Osteoblast (primary cell): ENCODE measurements around the gene FKRP. TPM values are rescaled to one million over a fixed set of nuclear protein-coding genes. Genes with fewer than 3 reads are reported as not detected.
A peak's percentile ranks its signal among the peaks of the same experiment; 100 is the strongest.

Source experiments
- DNase-seq: peaks from one replicate; pipeline ENCODE4 v3.0.0; 2011; ENCODE audit warnings: low spot score, mixed read lengths; ENCODE audit not compliant: insufficient read length; ENCODE audit errors: missing footprints
- H2AFZ ChIP-seq: 2 replicates; pipeline ENCODE4 v1.6.0; 2011; ENCODE audit warnings: mild to moderate bottlenecking, low read length
- H3K27ac ChIP-seq: 2 replicates; pipeline ENCODE4 v1.5.1; 2011; ENCODE audit warnings: mild to moderate bottlenecking, low read depth, low read length, moderate library complexity
- H3K27me3 ChIP-seq: 2 replicates; pipeline ENCODE4 v1.6.0; 2012; ENCODE audit warnings: mild to moderate bottlenecking, control low read depth, inconsistent platforms, low read length, moderate library complexity; ENCODE audit not compliant: insufficient read depth
- H3K36me3 ChIP-seq: 2 replicates; pipeline ENCODE4 v1.5.1; 2011; ENCODE audit warnings: mild to moderate bottlenecking, low read length, control low read depth, moderate library complexity; ENCODE audit not compliant: insufficient read depth
- H3K4me1 ChIP-seq: 2 replicates; pipeline ENCODE4 v1.5.1; 2011; ENCODE audit warnings: mild to moderate bottlenecking, low read length, control low read depth, moderate library complexity; ENCODE audit not compliant: insufficient read depth
- H3K4me2 ChIP-seq: 2 replicates; pipeline ENCODE4 v1.6.0; 2011; ENCODE audit warnings: mild to moderate bottlenecking, low read length; ENCODE audit not compliant: insufficient read depth
- H3K4me3 ChIP-seq: fragments of 200-600 bp; sonication (generic); 3 replicates; pipeline ENCODE4 v1.5.1; 2012; ENCODE audit warnings: mild to moderate bottlenecking, low read length, inconsistent platforms; ENCODE audit not compliant: insufficient read depth
- H3K79me2 ChIP-seq: 2 replicates; pipeline ENCODE4 v1.6.0; 2012; ENCODE audit warnings: mild to moderate bottlenecking, low read length, control low read depth, inconsistent platforms; ENCODE audit not compliant: insufficient read depth
- H3K9me3 ChIP-seq: 2 replicates; pipeline ENCODE4 v1.5.1; 2011; ENCODE audit warnings: low read depth, low read length, control low read depth
- H4K20me1 ChIP-seq: 2 replicates; pipeline ENCODE4 v1.6.0; 2012; ENCODE audit warnings: mild to moderate bottlenecking, low read length, control low read depth; ENCODE audit not compliant: insufficient read depth
- CTCF ChIP-seq: IDR thresholded peaks from 2 replicates; pipeline ENCODE4 v1.5.1; 2011; ENCODE audit warnings: mild to moderate bottlenecking, low read depth, low read length, moderate library complexity; ENCODE audit errors: extremely low read depth
- total RNA-seq: library from RNA; depleted of rRNA; stranded (reverse); fragments of >200 nt; gene quantifications from 2 replicates; pipeline ENCODE4 v1.2.3, GENCODE V29; 2012

FKRP gene
- total RNA-seq, 1 donor, result 18.5 TPM

- Histone ChIP-seq H2AFZ (no peak overlapping the region), H3K4me2 (no peak overlapping the region), H4K20me1 (peaks cover 60% of the 10 kb centered on the region), H3K4me3 (no peak overlapping the region), H3K79me2 (peaks cover 83% of the 10 kb centered on the region), H3K27ac (no peak overlapping the region), H3K9me3 (no peaks in the 10 kb centered on the region), H3K27me3 (no peaks in the 10 kb centered on the region), H3K4me1 (peaks cover 14% of the 10 kb centered on the region), H3K36me3 (peaks cover 51% of the 10 kb centered on the region)
- no peak for TF ChIP-seq CTCF
- DNase-seq, result no peak
Observed at GRCh38 chr19:46737761-46738171, 8.1 kb upstream of the FKRP start.

- no peak for TF ChIP-seq CTCF
- Histone ChIP-seq H3K4me3 (no peak overlapping the region), H3K4me2 (no peak overlapping the region), H4K20me1 (peaks cover 57% of the 10 kb centered on the region), H3K4me1 (peaks cover 3% of the 10 kb centered on the region), H2AFZ (no peak overlapping the region), H3K36me3 (peaks cover 36% of the 10 kb centered on the region), H3K27me3 (no peaks in the 10 kb centered on the region), H3K79me2 (peaks cover 82% of the 10 kb centered on the region), H3K9me3 (no peaks in the 10 kb centered on the region), H3K27ac (peak overlapping the region; percentile 5)
- peak; percentile 61 for DNase-seq
Observed at GRCh38 chr19:46739290-46739771, 6.5 kb upstream of the FKRP start.

- Histone ChIP-seq H2AFZ (no peak overlapping the region), H3K27me3 (no peaks in the 10 kb centered on the region), H3K4me3 (no peak overlapping the region), H3K4me2 (no peak overlapping the region), H3K4me1 (peaks cover 10% of the 10 kb centered on the region), H3K36me3 (peaks cover 35% of the 10 kb centered on the region), H4K20me1 (peaks cover 66% of the 10 kb centered on the region), H3K9me3 (no peaks in the 10 kb centered on the region), H3K79me2 (peaks cover 97% of the 10 kb centered on the region), H3K27ac (no peak overlapping the region)
- no peak for TF ChIP-seq CTCF
- DNase-seq, result peak; percentile 13
Observed at GRCh38 chr19:46741447-46741846, 4.4 kb upstream of the FKRP start.

GRCh38 chr19:46742926-46743480, 2.9 kb upstream of the FKRP start:
- Histone ChIP-seq H3K4me2 (no peak overlapping the region), H3K79me2 (peaks cover 88% of the 10 kb centered on the region), H4K20me1 (peaks cover 64% of the 10 kb centered on the region), H3K4me1 (peaks cover 15% of the 10 kb centered on the region), H3K4me3 (no peak overlapping the region), H3K27ac (peak overlapping the region; percentile 17), H2AFZ (no peak overlapping the region), H3K27me3 (no peaks in the 10 kb centered on the region), H3K36me3 (peaks cover 20% of the 10 kb centered on the region), H3K9me3 (no peaks in the 10 kb centered on the region)
- no peak for TF ChIP-seq CTCF
- peak; percentile 61 for DNase-seq
